GM21737 (cell line): ENCODE data around the gene DNAJA1.
"Not testable (repeated sequence)": the region's sequence is repeated elsewhere in the genome, so short reads cannot be mapped to it uniquely, and the experiment has no call there.

Source experiments
- ATAC-seq: cut with Tn5 transposase; IDR thresholded peaks from one replicate; pipeline ENCODE4 v1.9.1; 2021; ENCODE audit warnings: mild to moderate bottlenecking, moderate library complexity; ENCODE audit not compliant: unreplicated experiment

DNAJA1 gene

GRCh38 chr9:33024966-33025571 is at the start of gene DNAJA1:
Gene DNAJA1, plus strand, starts transcription at chr9:33025273. Its CDS starts 1,212 bp downstream, at chr9:33026485.
- ATAC-seq = peak; percentile 94

DNA sequence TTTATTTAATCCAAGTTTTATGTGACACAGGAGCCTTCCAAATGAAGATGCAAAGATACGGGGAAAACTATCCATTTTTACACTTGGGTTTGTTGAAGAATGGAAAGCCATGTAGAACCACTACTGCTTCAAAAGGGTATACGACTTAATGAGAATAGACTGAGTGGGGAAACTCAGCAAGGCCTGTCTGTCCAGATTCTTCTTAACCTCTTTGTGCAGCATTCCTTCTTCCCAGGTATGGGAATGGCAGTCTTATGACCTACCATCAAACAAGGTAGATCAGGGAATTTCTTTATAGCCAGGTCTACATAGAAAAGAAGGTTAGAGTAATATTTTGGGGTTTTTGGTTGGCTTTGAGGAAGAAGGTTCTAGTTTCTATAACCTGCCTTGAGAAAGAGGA is 47.0 kb upstream of the DNAJA1 start:
- no peak for ATAC-seq

GRCh38 chr9:32986971-32987370 is 38.1 kb upstream of the DNAJA1 start:
- ATAC-seq = no peak

GRCh38 chr9:32989660-32990059 is 35.4 kb upstream of the DNAJA1 start:
- ATAC-seq = no peak

- no peak for ATAC-seq
Measured at GRCh38 chr9:32991897-32992594, 33.0 kb upstream of the DNAJA1 start.

DNA sequence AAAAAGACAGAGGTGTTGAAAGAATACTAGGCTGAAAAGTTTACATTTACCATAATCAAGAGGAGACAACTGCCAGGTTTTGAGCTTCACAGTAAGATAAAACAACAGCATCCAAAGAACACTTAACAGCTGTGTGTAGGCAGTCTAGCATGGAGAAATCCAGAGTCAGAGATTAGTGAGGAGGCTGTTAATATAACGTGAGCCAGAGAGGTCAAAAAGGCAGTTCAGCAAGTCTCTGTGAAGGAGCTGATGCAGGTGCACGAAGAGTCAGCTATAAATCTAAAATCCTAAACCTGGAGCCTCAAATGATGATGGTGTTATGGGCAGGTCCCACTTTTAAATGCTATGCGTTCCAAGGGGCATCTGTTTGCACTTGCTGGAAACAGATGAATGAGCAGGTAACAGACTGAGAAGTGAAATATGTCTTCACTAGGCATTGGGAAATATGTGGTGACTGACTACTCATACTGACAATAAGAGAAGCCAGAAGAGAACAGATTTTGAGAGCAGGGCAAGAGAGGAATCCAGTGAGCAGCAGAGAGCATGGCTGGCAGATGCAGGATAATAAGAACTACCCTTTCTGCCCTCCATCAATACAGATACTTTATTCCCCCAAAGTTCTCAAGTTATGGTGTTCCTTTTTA is 32.4 kb upstream of the DNAJA1 start:
- ATAC-seq = no peak

DNA sequence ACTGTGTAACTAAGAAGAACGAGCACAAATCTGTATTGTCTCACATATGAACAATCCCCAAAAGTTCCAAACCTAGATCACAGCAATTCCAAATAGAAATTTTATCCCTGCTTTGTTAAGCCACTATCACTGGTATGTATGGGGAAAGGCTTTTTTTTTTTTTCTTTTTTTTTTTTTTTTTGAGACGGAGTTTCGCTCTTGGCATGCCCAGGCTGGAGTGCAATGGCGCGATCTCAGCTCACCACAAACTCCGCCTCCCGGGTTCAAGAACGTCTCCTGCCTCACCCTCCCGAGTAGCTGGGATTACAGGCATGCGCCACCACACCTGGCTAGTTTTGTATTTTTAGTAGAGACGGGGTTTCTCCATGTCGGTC is 24.4 kb upstream of the DNAJA1 start:
- not testable (repeated sequence) for ATAC-seq

DNA sequence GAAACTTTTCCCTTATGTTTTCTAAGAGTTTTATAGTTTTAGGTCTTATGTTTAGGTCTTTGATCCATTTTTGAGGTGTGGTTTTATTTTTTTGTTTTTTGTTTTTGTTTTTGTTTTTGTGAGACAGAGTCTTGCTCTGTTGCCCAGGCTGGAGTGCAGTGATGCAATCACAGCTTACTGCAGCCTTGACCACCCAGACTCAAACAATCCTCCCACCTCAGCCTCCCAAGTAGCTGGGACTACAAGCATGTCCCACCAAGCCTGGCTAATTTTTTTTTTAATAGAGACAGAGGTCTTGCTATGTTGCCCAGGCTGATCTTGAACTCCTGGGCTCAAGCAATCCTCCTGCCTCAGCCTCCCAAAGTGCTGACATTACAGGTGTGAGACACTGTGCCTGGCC is 19.7 kb upstream of the DNAJA1 start:
- ATAC-seq = not testable (repeated sequence)

DNA sequence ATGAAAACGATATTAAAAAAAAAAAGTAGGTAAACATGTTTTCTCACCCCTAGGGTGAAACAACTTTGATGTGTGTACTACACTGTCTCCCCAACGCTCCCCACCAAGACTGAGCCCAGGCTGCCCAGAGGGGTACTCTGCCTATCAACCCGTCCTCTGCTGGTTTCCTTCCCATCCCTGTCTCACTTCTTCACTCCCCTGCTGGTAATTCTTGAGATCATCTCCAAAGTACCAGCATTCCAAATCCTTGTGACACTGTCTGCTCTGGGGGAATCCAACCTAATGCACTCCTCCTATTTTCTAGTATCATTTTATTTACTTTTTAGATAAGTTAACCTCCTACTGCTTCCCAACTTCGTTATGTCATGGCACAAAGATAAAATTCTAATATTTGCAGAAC is 17.3 kb upstream of the DNAJA1 start:
- no peak for ATAC-seq

- no peak for ATAC-seq
Measured at GRCh38 chr9:33011831-33012230, 13.2 kb upstream of the DNAJA1 start.

DNA sequence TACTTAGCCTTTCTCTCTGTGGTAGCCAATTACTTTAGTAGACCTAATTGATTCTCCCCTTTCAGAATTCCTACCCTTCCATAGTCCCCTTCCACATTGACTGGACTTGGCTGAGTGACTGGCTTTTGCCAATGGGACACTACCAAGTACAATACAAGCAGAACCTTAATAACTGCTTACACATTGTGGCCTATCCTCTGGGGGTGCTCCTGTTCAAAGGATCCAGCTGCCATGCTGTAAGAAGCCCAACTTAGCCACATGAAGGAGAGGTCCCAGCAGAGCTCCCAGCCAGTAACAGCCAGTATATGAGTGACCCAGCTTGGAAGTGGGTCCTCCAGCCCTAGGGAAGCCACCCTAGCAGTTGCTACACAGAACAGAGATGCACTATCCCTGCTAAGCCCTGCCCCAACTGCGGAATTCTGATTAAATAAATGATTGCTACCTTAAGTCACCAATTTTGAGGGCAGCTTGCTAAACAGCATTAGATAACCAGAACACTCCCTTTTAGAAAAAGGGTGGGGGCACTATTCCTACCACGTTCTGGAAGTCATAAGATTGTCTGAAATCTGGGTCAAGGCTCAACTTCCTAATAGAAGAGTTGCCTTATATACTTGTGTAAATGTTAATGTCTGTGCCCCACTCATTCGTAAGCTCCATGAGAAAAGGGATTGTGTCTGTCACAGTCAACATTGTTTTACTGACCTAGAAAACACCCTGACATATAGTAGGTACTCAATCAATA is 12.6 kb upstream of the DNAJA1 start:
- ATAC-seq = no peak

DNA sequence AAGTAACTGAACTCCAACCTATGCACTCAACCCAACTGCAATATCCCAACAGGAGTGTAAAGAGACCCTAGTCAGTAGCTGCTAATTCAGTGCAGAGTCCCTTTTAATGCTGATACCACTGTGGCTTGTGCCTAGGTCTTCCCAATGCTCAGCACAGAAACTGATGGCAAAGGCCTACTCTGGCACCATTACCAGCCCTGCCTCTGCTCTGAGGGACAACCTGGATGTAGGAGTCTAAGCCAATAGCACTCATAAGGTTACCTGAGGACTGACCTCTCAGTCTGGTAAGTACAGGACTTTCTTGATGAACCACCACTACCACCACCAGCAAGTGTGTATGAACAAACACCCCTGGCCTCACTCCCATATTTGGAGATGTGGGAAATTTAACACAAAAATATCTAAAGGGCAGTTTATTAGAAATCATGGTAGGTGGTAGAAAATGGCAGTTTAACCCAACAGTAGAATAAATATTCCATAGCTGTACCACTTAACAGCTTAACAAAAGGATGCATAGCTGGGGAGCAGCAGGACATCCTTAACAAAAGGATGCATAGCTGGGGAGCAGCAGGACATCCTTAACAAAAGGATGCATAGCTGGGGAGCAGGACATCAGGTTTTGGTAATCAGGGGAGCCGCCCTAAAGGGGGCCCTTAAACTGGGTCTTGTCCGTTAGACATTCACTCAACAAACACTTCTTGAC is 11.0 kb upstream of the DNAJA1 start:
- ATAC-seq = no peak

DNA sequence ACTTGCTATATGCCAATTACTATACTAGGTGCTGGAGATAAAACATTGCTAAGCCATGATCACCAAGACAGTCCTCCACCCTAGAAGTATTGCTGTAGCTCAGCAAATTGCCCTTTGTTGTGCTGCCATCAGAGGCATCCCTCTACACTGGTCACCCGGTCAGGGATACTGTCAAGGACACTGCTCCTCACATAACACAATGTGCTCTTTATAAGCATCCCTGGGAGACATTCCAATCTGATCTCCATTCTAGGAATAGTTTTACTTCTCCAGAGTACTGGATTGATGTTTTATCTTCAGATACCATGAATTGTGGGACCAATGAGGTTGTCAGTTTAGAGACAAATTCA is 10.4 kb upstream of the DNAJA1 start:
- no peak for ATAC-seq

DNA sequence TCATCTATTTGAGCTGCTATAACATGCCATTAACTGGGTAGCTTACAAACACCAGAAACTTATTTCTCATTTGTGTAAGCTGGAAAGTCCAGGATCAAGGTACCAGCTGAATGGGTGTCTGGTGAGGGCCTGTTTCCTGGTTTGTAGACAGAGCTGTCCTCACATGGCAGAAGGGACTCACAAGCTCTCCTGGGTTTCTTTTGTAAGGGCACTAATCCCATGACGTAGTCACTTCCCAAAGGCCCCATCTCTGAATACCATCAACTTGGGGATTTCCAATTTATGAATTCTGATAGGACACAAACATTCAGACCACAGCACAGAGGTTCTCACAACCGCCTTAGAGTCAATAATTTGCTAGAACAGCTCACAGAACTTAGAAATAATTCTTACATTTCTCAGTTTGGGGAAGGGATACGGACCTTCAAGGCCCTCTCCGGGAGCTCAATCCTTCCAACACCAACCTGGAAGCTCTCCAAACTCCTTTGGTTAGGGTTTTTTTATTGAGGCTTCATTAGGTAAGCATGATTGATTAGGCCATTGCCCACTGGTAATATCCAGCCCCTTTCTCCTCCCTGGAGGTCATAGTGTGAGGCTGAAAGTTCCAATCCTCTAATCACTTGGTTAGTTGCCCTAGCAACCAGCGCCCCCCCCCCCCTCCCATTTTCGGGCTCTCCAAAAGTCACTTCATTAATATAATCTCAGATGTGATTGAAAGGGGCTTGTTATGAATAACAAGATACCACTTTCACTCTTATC is 7.6 kb upstream of the DNAJA1 start:
- ATAC-seq = no peak

- no peak for ATAC-seq
Measured at GRCh38 chr9:33019797-33020196, 5.3 kb upstream of the DNAJA1 start.

- no peak for ATAC-seq
Measured at GRCh38 chr9:33022303-33022702, 2.8 kb upstream of the DNAJA1 start.

GRCh38 chr9:33022755-33023154 is 2.3 kb upstream of the DNAJA1 start:
- ATAC-seq = no peak

- ATAC-seq = no peak
Measured at GRCh38 chr9:33023661-33024060, 1.4 kb upstream of the DNAJA1 start.

DNA sequence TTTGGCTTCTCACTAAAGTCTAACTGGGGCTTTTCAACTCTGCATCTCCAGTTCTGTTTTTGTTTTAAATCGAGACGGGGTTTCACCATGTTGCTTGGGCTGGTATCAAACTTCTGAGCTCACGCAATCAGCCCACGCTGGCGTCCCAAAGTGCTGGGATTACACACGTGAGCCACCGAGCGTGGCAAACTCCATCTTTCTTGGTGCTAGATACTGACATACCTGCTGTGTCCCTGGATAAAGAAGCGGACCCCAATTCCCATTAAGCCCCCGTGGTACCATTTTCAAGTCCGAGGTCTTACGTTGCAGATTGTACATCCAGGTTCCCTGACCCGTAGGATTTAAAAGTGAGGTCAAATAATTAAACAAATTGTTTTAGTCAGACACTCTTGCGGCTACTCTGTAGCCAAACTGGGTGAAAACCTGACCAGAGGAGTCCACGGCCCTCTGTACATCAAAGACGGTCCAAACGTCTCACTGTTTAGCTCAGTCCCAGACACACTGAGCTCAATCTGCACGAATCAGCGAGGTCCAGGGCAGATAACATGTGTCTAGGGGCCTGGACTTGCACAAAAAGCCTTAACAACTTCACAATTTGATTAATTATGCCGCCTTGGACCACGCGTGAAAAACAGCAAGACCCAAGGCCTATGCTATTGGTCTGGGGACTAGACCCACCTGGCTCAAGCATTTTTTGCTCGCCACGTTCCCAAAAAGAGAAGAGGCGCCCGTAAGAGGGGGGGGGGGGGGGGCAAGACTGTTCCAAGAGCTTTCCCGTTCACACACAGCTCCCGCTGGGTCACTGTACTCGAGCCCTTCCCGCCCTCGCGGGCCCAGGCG is 727 bp upstream of the DNAJA1 start:
- ATAC-seq = no peak
